K562 (cell line): ENCODE data around the gene MEF2D. TPM values are rescaled to one million over a fixed set of nuclear protein-coding genes. Genes with fewer than 3 reads are reported as not detected.

Source experiments
- ATAC-seq: fragments of 200-7000 bp; cut with Tn5 transposase; 3 replicates; pipeline ENCODE4 v1.9.1; 2020; ENCODE audit warnings: moderate library complexity
- BruUV-seq: library from RNA; stranded (reverse); fragments of 400-500 nt; replicated peaks from 2 replicates; lab custom pipeline; 2021; lab: Mats Ljungman, UMichigan
- CTCF ChIA-PET: fragments of 300-600 bp; formaldehyde crosslinking; extraction: SDS; loops from one replicate; lab custom pipeline; 2021; ENCODE audit warnings: low intra/inter-chr PET ratio; lab: Yijun Ruan, JAX
- POLR2A ChIA-PET: fragments of 300-600, 350-650 bp; sonication (Branson Sonifier 250); formaldehyde crosslinking; extraction: SDS; loops from one replicate; lab custom pipeline; 2021; ENCODE audit warnings: antibody characterized with exemption, inconsistent platforms; lab: Yijun Ruan, JAX
- DNase-seq, 4 experiments: peaks; one replicate each; pipeline versions ENCODE4 v3.0.0 to v3.0.0-alpha.2; 2011 to 2018; ENCODE audit warnings: low spot score in 3 of 4, mixed read lengths in 3 of 4; ENCODE audit errors: extremely low read depth in 1 of 4
- FAIRE-seq: peaks from 2 replicates; lab custom pipeline; 2011; peaks lifted over from hg19 to GRCh38; lab: Jason Lieb, UNC
- H2AFZ ChIP-seq: 2 replicates; pipeline ENCODE4 v1.6.0; 2011; ENCODE audit warnings: low read depth, low read length, control low read depth, inconsistent platforms
- H3K27ac ChIP-seq: fragments of 200-600 bp; 3 replicates; pipeline ENCODE4 v1.8.0; 2011; ENCODE audit warnings: low read depth, mild to moderate bottlenecking, control low read depth, inconsistent platforms, low read length, moderate library complexity, mixed read lengths; ENCODE audit errors: extremely low read depth
- H3K27me3 ChIP-seq, 2 experiments: fragments of 300-600 bp in 1 of 2; 2 replicates in 1 of 2; 3 replicates in 1 of 2; pipeline versions ENCODE4 v1.6.0 to v1.8.0; 2011; ENCODE audit warnings: inconsistent platforms in 2 of 2, low read length in 2 of 2, mild to moderate bottlenecking in 1 of 2, mixed read lengths in 1 of 2, moderate library complexity in 1 of 2; ENCODE audit not compliant: control insufficient read depth in 2 of 2, insufficient read depth in 2 of 2
- H3K36me3 ChIP-seq: fragments of 300-600 bp; 3 replicates; pipeline ENCODE4 v1.8.0; 2011; ENCODE audit warnings: mild to moderate bottlenecking, low read length, inconsistent platforms; ENCODE audit not compliant: control insufficient read depth, insufficient read depth
- H3K4me1 ChIP-seq, 2 experiments: fragments of 200-600 bp in 1 of 2; replicated peaks in 1 of 2; 2 replicates in 1 of 2; 3 replicates in 1 of 2; pipeline versions ENCODE4 v1.5.1 to v1.8.0; 2011; ENCODE audit warnings: inconsistent platforms in 2 of 2, low read length in 2 of 2, mild to moderate bottlenecking in 1 of 2, mixed read lengths in 1 of 2, moderate library complexity in 1 of 2; ENCODE audit not compliant: control insufficient read depth in 2 of 2, insufficient read depth in 2 of 2
- H3K4me2 ChIP-seq: 2 replicates; pipeline ENCODE4 v1.6.1; 2011; ENCODE audit warnings: low read length, control low read depth, inconsistent platforms, mixed read lengths; ENCODE audit not compliant: insufficient read depth
- H3K4me3 ChIP-seq: fragments of 200-600 bp; sonication (generic), shearing (Covaris generic); 2 replicates; pipeline ENCODE4 v1.5.1; 2016; ENCODE audit warnings: control low read depth, inconsistent platforms
- H3K79me2 ChIP-seq: fragments of 200-600 bp; 3 replicates; pipeline ENCODE4 v1.8.0; 2011; ENCODE audit warnings: low read length, inconsistent platforms; ENCODE audit not compliant: control insufficient read depth, insufficient read depth
- H3K9ac ChIP-seq, 2 experiments: 2 replicates each; pipeline versions ENCODE4 v1.6.0 to v1.6.1; 2011; ENCODE audit warnings: low read depth in 2 of 2, low read length in 2 of 2, control low read depth in 1 of 2, inconsistent platforms in 1 of 2, mild to moderate bottlenecking in 1 of 2, mixed read lengths in 1 of 2; ENCODE audit not compliant: insufficient read depth in 1 of 2
- H3K9me1 ChIP-seq: one replicate; pipeline ENCODE4 v1.6.0; 2011; ENCODE audit warnings: inconsistent platforms, mild to moderate bottlenecking, low read length, moderate library complexity; ENCODE audit not compliant: control insufficient read depth, insufficient read depth
- H3K9me3 ChIP-seq: replicated peaks from 2 replicates; pipeline ENCODE4 v1.5.1; 2011; ENCODE audit warnings: low read depth, low read length, inconsistent platforms; ENCODE audit not compliant: control insufficient read depth, insufficient read depth
- H4K20me1 ChIP-seq: replicated peaks from 2 replicates; pipeline ENCODE4 v1.6.1; 2011; ENCODE audit warnings: low read length, inconsistent platforms, mixed read lengths; ENCODE audit not compliant: control insufficient read depth, insufficient read depth
- CBX3 ChIP-seq, 2 experiments: IDR thresholded peaks; 1 replicate in 1 of 2; 2 replicates in 1 of 2; pipeline ENCODE4 v1.6.1; 2012; ENCODE audit warnings: inconsistent platforms in 2 of 2, low read length in 2 of 2, borderline replicate concordance in 1 of 2, control low read depth in 1 of 2
- ESRRA ChIP-seq: fragments of 450-650 bp; IDR thresholded peaks from 2 replicates; pipeline ENCODE4 v1.6.1; 2014; ENCODE audit warnings: low read depth, mild to moderate bottlenecking, moderate library complexity, borderline replicate concordance
- FOXJ2 ChIP-seq: fragments of 200-800 bp; sonication (Bioruptor generic); IDR thresholded peaks from 2 replicates; pipeline ENCODE4 v1.6.1; 2016; ENCODE audit warnings: missing genetic modification characterization, missing compliant biosample characterization
- HDAC3 ChIP-seq: fragments of 450-650 bp; IDR thresholded peaks from 2 replicates; pipeline ENCODE4 v1.6.1; 2018; ENCODE audit warnings: borderline replicate concordance, mild to moderate bottlenecking, moderate library complexity; ENCODE audit not compliant: partially characterized antibody
- HMBOX1 ChIP-seq: sonication (generic); IDR thresholded peaks from 2 replicates; pipeline ENCODE4 v1.6.1; 2016
- POU5F1 ChIP-seq: fragments of 150-350 bp; IDR thresholded peaks from 2 replicates; pipeline ENCODE4 v1.6.1; 2014; ENCODE audit warnings: borderline replicate concordance, low read length, low read depth, mild to moderate bottlenecking; ENCODE audit not compliant: partially characterized antibody
- SMARCA4 ChIP-seq: fragments of 450-650 bp; IDR thresholded peaks from 2 replicates; pipeline ENCODE4 v1.6.1; 2016
- TBL1XR1 ChIP-seq, 2 experiments: IDR thresholded peaks; 2 replicates each; pipeline ENCODE4 v1.6.1; 2012; ENCODE audit warnings: improper control_type of control experiment in 2 of 2, low read length in 2 of 2, mild to moderate bottlenecking in 1 of 2
- ZBTB9 ChIP-seq: fragments of 450-650 bp; formaldehyde crosslinking; IDR thresholded peaks from 2 replicates; pipeline ENCODE4 v1.4.0; 2020; ENCODE audit warnings: mild to moderate bottlenecking, moderate library complexity
- ZFPM2 ChIP-seq: fragments of 250-450 bp; sonication (Bioruptor Pico); IDR thresholded peaks from 2 replicates; pipeline ENCODE4 v1.5.1; 2022; ENCODE audit warnings: mild to moderate bottlenecking
- ZNF778 ChIP-seq: fragments of 450-650 bp; formaldehyde crosslinking; IDR thresholded peaks from 2 replicates; pipeline ENCODE4 v1.4.0; 2020; ENCODE audit warnings: mild to moderate bottlenecking, moderate library complexity
- WGBS: fragments of 100-300 bp; shearing (Covaris generic); methylation state at CpG from one replicate; pipeline ENCODE4 v1.1.6; 2016; ENCODE audit warnings: low coverage, mixed read lengths; ENCODE audit not compliant: insufficient coverage; ENCODE audit errors: missing lambda C conversion rate; 5-methylcytosine and 5-hydroxymethylcytosine counted together
- in situ Hi-C: fragments of 300-500 bp; cut with MboI; formaldehyde crosslinking; loops from 4 replicates; pipeline ENCODE4 v1.15.0; 2018; ENCODE audit warnings: inconsistent platforms, mixed read lengths
- intact Hi-C: fragments of 100-400 bp; cut with micrococcal nuclease; formaldehyde crosslinking; loops from 2 replicates; pipeline ENCODE4 v1.14.2; 2022
- polyA plus RNA-seq, 8 experiments: library from polyadenylated mRNA; depleted of rRNA in 4 of 8; stranded (reverse) in 5 of 8; unstranded in 3 of 8; fragments of >200 nt; fragmentation: Nextera tagmentation in 2 of 8; fragmentation: Illumina TruSeq in 1 of 8; extraction: Ambion mirVana in 2 of 8; extraction: Trizol in 1 of 8; gene quantifications; 2 replicates each; pipeline versions ENCODE4 v1.2.1 to v1.2.3, GENCODE V29; 2011 to 2014; ENCODE audit warnings: inconsistent platforms in 1 of 8, missing spikeins in 1 of 8
- total RNA-seq, 7 experiments: library from RNA; depleted of rRNA in 6 of 7; stranded (reverse); fragments of >200 nt in 6 of 7; fragmentation: Illumina TruSeq in 2 of 7; extraction: Trizol in 2 of 7; gene quantifications; 2 replicates each; pipeline versions ENCODE4 v1.2.1 to v1.2.3, GENCODE V29; 2011 to 2021; ENCODE audit warnings: low replicate concordance in 1 of 7

The MEF2D gene
- total and polyA plus RNA-seq, 9 of the 15 experiments (the other 6 are each of a cell fraction or from before 2014, with no cell fraction given), result 0.10 to 19.5 (median 2.6) TPM

DNA sequence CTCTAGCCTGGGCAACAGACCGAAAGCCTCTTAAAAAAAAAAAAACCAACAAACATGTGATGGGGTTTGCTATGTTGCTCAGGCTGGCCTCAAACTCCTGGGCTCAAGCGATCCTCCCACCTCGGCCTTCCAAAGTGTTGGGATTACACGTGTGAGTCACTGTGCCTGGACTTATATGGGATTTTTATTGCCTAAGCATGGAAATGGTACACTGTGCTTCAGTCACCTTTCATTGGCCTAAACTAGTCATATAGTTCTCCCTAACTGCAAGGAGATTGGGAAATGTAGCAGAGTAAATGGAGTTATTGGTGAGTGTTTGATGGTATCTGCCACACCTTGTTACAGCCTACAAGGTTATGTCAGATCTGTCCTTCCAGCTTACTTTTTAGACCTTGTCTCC lies 17.2 kb upstream of the MEF2D start:
- Histone ChIP-seq H3K9ac (no peak overlapping the region), H3K79me2 (no peaks in the 10 kb centered on the region), H3K36me3 (no peaks in the 10 kb centered on the region)
- no peak for DNase-seq
- CTCF ChIA-PET, result no interaction called here
- no TSS peak for BruUV-seq
- ATAC-seq, result no peak; the same call in 1 of the 3 replicates
- TF ChIP-seq SMARCA4, result no peak
- no peak for TF ChIP-seq CBX3 (IDR thresholded peaks at IDR 0.05; ENCODE audit: borderline replicate concordance in 1 of 2, low read length in 2 of 2)
- no peak for TF ChIP-seq ZFPM2 (CRISPR knock-in tag)
- no peak for TF ChIP-seq HMBOX1
- TF ChIP-seq TBL1XR1 (IDR thresholded peaks at IDR 0.05; ENCODE audit: low read length in 2 of 2), result no peak
- no peak for TF ChIP-seq POU5F1
- TF ChIP-seq HDAC3, result no peak
- no peak for TF ChIP-seq FOXJ2 (tag)
- no peak for TF ChIP-seq ESRRA
- TF ChIP-seq ZBTB9 (CRISPR knock-in tag), result no peak
- no peak for TF ChIP-seq ZNF778 (CRISPR knock-in tag)
- TF ChIP-seq, all 486 proteins: peak for 0
- Histone ChIP-seq H3K4me1 (peaks cover 5 to 7% of the 10 kb centered on the region in 2 experiments; a peak in 3 of 5 replicates), H3K9me1 (no peaks in the 10 kb centered on the region), H3K9me3 (no peaks in the 10 kb centered on the region), H3K4me2 (no peak overlapping the region), H3K4me3 (no peak overlapping the region), H3K27ac (no peak overlapping the region), H2AFZ (peak overlapping the region; percentile 0; the same call in 1 of the 2 replicates), H3K27me3 (no peaks in the 10 kb centered on the region), H4K20me1 (no peaks in the 10 kb centered on the region)
- intact Hi-C loops, result no loop called here
- FAIRE-seq, result no peak
- 55% methylated on average over 4 of the region's 4 CpGs for whole genome bisulfite sequencing
- POLR2A ChIA-PET, result interaction anchor here (1.0 to 1.5 kb wide), 4 partner anchors 8 to 17 kb away, joined by 3 to 4 read pairs (median 3); partner anchors contain the start of gene MEF2D
- in situ Hi-C loops, result no loop called here
